Neural progenitor cell (in vitro differentiated cells): ENCODE data around the gene ZNF391. TPM values are rescaled to one million over a fixed set of nuclear protein-coding genes. Genes with fewer than 3 reads are reported as not detected.

Experiments used
- DNase-seq: peaks from one replicate; pipeline ENCODE4 v3.0.0-alpha.2; 2016; ENCODE audit warnings: low spot score
- H2AFZ ChIP-seq: fragments of 200-600 bp; sonication (generic); replicated peaks from 2 replicates; pipeline ENCODE4 v1.6.1; 2016; ENCODE audit warnings: antibody characterized with exemption
- H3F3A ChIP-seq: fragments of 200-600 bp; sonication (generic); 2 replicates; pipeline ENCODE4 v1.6.1; 2016; ENCODE audit warnings: antibody characterized with exemption, low read depth
- H3K27ac ChIP-seq: fragments of 200-600 bp; sonication (generic); 2 replicates; pipeline ENCODE4 v1.5.1; 2016; ENCODE audit warnings: mild to moderate bottlenecking
- H3K27me3 ChIP-seq: fragments of 200-600 bp; sonication (generic); 2 replicates; pipeline ENCODE4 v1.6.1; 2016; ENCODE audit warnings: mild to moderate bottlenecking, moderate library complexity
- H3K36me3 ChIP-seq: fragments of 200-600 bp; sonication (generic); 2 replicates; pipeline ENCODE4 v1.5.1; 2016
- H3K4me1 ChIP-seq: fragments of 200-600 bp; sonication (generic); 2 replicates; pipeline ENCODE4 v1.6.1; 2016; ENCODE audit warnings: mixed run types
- H3K4me2 ChIP-seq: fragments of 200-600 bp; sonication (generic); 2 replicates; pipeline ENCODE4 v1.6.1; 2016
- H3K4me3 ChIP-seq: fragments of 200-600 bp; sonication (generic); 2 replicates; pipeline ENCODE4 v1.5.1; 2016
- H3K79me2 ChIP-seq: fragments of 200-600 bp; sonication (generic); 2 replicates; pipeline ENCODE4 v1.6.1; 2016; ENCODE audit warnings: low read depth
- H3K9ac ChIP-seq: fragments of 200-600 bp; sonication (generic); 2 replicates; pipeline ENCODE4 v1.6.1; 2016
- H3K9me3 ChIP-seq: fragments of 200-600 bp; sonication (generic); 2 replicates; pipeline ENCODE4 v1.5.1; 2016; ENCODE audit warnings: low read depth
- H4K20me1 ChIP-seq: fragments of 200-600 bp; sonication (generic); 2 replicates; pipeline ENCODE4 v1.6.1; 2016; ENCODE audit warnings: low read depth
- H3K27ac Mint-ChIP-seq: 3 replicates; pipeline ENCODE4 v1.8.0; 2021; ENCODE audit warnings: mixed read lengths
- H3K27me3 Mint-ChIP-seq: 2 replicates; pipeline ENCODE4 v1.8.0; 2022; ENCODE audit warnings: low read depth, mild to moderate bottlenecking, inconsistent platforms, moderate library complexity, mixed read lengths; ENCODE audit not compliant: insufficient read depth
- H3K36me3 Mint-ChIP-seq: 3 replicates; pipeline ENCODE4 v1.8.0; 2021; ENCODE audit warnings: mixed read lengths
- H3K4me1 Mint-ChIP-seq: 3 replicates; pipeline ENCODE4 v1.8.0; 2021; ENCODE audit warnings: mixed read lengths
- H3K4me3 Mint-ChIP-seq: 3 replicates; pipeline ENCODE4 v1.8.0; 2021; ENCODE audit warnings: mild to moderate bottlenecking, moderate library complexity, mixed read lengths
- H3K9me3 Mint-ChIP-seq: 3 replicates; pipeline ENCODE4 v1.8.0; 2020; ENCODE audit warnings: mixed read lengths
- EZH2 ChIP-seq: fragments of 200-600 bp; sonication (generic); IDR thresholded peaks from 2 replicates; pipeline ENCODE4 v1.6.1; 2017; ENCODE audit warnings: antibody characterized with exemption, mild to moderate bottlenecking, moderate library complexity
- EZH2phosphoT487 ChIP-seq: fragments of 200-600 bp; sonication (generic); IDR thresholded peaks from 2 replicates; pipeline ENCODE4 v1.6.1; 2017; ENCODE audit warnings: antibody characterized with exemption
- total RNA-seq: library from RNA; depleted of rRNA; stranded (reverse); fragments of >200 nt; gene quantifications from 2 replicates; pipeline ENCODE4 v1.2.3, GENCODE V29; 2015; ENCODE audit warnings: low replicate concordance
- TF ChIP-seq, protein P1 (sequence below): fragments of 200-600 bp; sonication (generic); IDR thresholded peaks from 2 replicates; pipeline ENCODE4 v1.5.1; 2017; ENCODE audit warnings: antibody characterized with exemption, mild to moderate bottlenecking

ZNF391 gene
- total RNA-seq = 9.6 and 16.5 TPM in 2 replicates

GRCh38 chr6:27388293-27389197 lies at the start of gene ZNF391:
Gene ZNF391 (plus strand): TSS chr6:27388759. CDS start chr6:27400371, 11,612 bp downstream.
- peaks cover 14% of the 10 kb centered on the region for H3K4me1 Mint-ChIP-seq
- H3K9me3 ChIP-seq = no peaks in the 10 kb centered on the region
- H3F3A ChIP-seq = peaks cover 15% of the 10 kb centered on the region
- H3K27ac ChIP-seq = no peak within 1 kb of the TSS
- no peaks in the 10 kb centered on the region for H4K20me1 ChIP-seq
- peaks cover 15% of the 10 kb centered on the region for H3K36me3 Mint-ChIP-seq
- H3K4me2 ChIP-seq = peak within 1 kb of the TSS; percentile 74
- H3K9me3 Mint-ChIP-seq = peaks cover 13% of the 10 kb centered on the region
- H3K4me3 Mint-ChIP-seq = peak within 1 kb of the TSS; percentile 94
- peak; percentile 94 for DNase-seq
- peak within 1 kb of the TSS; percentile 98 for H2AFZ ChIP-seq
- H3K36me3 ChIP-seq = no peaks in the 10 kb centered on the region
- peaks cover 2% of the 10 kb centered on the region for H3K27me3 Mint-ChIP-seq
- H3K27ac Mint-ChIP-seq = peak within 1 kb of the TSS; percentile 90
- H3K27me3 ChIP-seq = peaks cover 9% of the 10 kb centered on the region
- TF ChIP-seq EZH2phosphoT487 = peak; percentile 46
- TF ChIP-seq, protein P1, sequence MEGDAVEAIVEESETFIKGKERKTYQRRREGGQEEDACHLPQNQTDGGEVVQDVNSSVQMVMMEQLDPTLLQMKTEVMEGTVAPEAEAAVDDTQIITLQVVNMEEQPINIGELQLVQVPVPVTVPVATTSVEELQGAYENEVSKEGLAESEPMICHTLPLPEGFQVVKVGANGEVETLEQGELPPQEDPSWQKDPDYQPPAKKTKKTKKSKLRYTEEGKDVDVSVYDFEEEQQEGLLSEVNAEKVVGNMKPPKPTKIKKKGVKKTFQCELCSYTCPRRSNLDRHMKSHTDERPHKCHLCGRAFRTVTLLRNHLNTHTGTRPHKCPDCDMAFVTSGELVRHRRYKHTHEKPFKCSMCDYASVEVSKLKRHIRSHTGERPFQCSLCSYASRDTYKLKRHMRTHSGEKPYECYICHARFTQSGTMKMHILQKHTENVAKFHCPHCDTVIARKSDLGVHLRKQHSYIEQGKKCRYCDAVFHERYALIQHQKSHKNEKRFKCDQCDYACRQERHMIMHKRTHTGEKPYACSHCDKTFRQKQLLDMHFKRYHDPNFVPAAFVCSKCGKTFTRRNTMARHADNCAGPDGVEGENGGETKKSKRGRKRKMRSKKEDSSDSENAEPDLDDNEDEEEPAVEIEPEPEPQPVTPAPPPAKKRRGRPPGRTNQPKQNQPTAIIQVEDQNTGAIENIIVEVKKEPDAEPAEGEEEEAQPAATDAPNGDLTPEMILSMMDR = no peak
- peaks cover 12% of the 10 kb centered on the region for H3K79me2 ChIP-seq
- peak within 1 kb of the TSS; percentile 20 for H3K9ac ChIP-seq
- peaks cover 6% of the 10 kb centered on the region for H3K4me1 ChIP-seq
- peak within 1 kb of the TSS; percentile 56 for H3K4me3 ChIP-seq

DNA sequence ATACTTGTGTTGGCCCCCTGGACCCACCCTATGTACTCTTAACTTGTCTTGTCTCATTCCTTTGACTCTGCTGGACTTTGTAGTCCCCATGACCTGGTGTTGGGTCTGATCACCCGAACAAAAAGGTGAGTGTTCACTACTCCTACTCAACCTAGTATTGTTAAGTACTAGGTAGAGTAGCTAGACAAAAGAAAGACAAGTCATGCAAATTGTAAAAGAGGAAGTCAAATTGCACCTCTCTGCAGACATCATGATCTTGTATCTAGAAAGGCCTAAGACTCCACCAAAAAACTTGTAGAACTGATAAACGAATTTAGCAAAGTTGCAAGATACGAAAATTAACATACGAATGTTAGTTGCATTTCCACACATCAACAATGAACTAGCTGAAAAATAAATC lies 35.7 kb upstream of the ZNF391 start:
- H3K4me3 Mint-ChIP-seq = no peak overlapping the region
- no peaks in the 10 kb centered on the region for H3F3A ChIP-seq
- H3K4me2 ChIP-seq = no peak overlapping the region
- no peaks in the 10 kb centered on the region for H3K36me3 ChIP-seq
- no peaks in the 10 kb centered on the region for H3K36me3 Mint-ChIP-seq
- TF ChIP-seq, protein P1 = no peak
- TF ChIP-seq EZH2phosphoT487 = no peak
- no peak for TF ChIP-seq EZH2
- no peak for DNase-seq
- H3K27me3 Mint-ChIP-seq = peaks cover 3% of the 10 kb centered on the region
- no peaks in the 10 kb centered on the region for H4K20me1 ChIP-seq
- no peak overlapping the region for H3K27ac ChIP-seq
- peaks cover 19% of the 10 kb centered on the region for H3K9me3 Mint-ChIP-seq
- no peak overlapping the region for H2AFZ ChIP-seq
- no peak overlapping the region for H3K27ac Mint-ChIP-seq
- no peaks in the 10 kb centered on the region for H3K4me1 ChIP-seq
- H3K4me1 Mint-ChIP-seq = no peaks in the 10 kb centered on the region
- no peak overlapping the region for H3K4me3 ChIP-seq
- H3K27me3 ChIP-seq = no peaks in the 10 kb centered on the region
- H3K79me2 ChIP-seq = no peaks in the 10 kb centered on the region
- H3K9ac ChIP-seq = no peak overlapping the region
- H3K9me3 ChIP-seq = no peaks in the 10 kb centered on the region

- DNase-seq = no peak
- no peak overlapping the region for H3K4me3 Mint-ChIP-seq
- H3K9me3 ChIP-seq = peaks cover 17% of the 10 kb centered on the region
- H3F3A ChIP-seq = no peaks in the 10 kb centered on the region
- peaks cover 7% of the 10 kb centered on the region for H3K36me3 Mint-ChIP-seq
- H4K20me1 ChIP-seq = no peaks in the 10 kb centered on the region
- H3K9me3 Mint-ChIP-seq = peaks cover 41% of the 10 kb centered on the region
- H3K27ac Mint-ChIP-seq = no peak overlapping the region
- H3K27me3 ChIP-seq = no peaks in the 10 kb centered on the region
- H3K4me3 ChIP-seq = no peak overlapping the region
- no peak overlapping the region for H3K27ac ChIP-seq
- H2AFZ ChIP-seq = no peak overlapping the region
- no peaks in the 10 kb centered on the region for H3K27me3 Mint-ChIP-seq
- H3K4me2 ChIP-seq = no peak overlapping the region
- no peaks in the 10 kb centered on the region for H3K4me1 Mint-ChIP-seq
- no peaks in the 10 kb centered on the region for H3K4me1 ChIP-seq
- H3K9ac ChIP-seq = no peak overlapping the region
- no peaks in the 10 kb centered on the region for H3K36me3 ChIP-seq
- no peak for TF ChIP-seq EZH2phosphoT487
- TF ChIP-seq, protein P1 = no peak
- no peak for TF ChIP-seq EZH2
- H3K79me2 ChIP-seq = no peaks in the 10 kb centered on the region
Measured at GRCh38 chr6:27358786-27359185, 29.8 kb upstream of the ZNF391 start.
